GM12801 (cell line): Measurements from ENCODE around the gene RDH5.

Experiments
- CTCF ChIP-seq: IDR thresholded peaks from one replicate; pipeline ENCODE4 v1.5.1; 2011; ENCODE audit warnings: control low read depth; ENCODE audit not compliant: insufficient read length; ENCODE audit errors: extremely low read depth

Gene RDH5

GRCh38 chr12:55696796-55697462 lies 23.3 kb upstream of the RDH5 start:
- no peak for TF ChIP-seq CTCF

- no peak for TF ChIP-seq CTCF
These were observed 22.5 kb upstream of the RDH5 start for GRCh38 chr12:55697686-55698085.

GRCh38 chr12:55698241-55698955 lies 21.8 kb upstream of the RDH5 start:
- TF ChIP-seq CTCF: no peak

GRCh38 chr12:55698965-55699364 lies 21.2 kb upstream of the RDH5 start:
- TF ChIP-seq CTCF: no peak

- TF ChIP-seq CTCF: no peak
These were observed 20.6 kb upstream of the RDH5 start for GRCh38 chr12:55699471-55700055.

- no peak for TF ChIP-seq CTCF
These were observed 19.8 kb upstream of the RDH5 start for GRCh38 chr12:55700255-55701018.

- no peak for TF ChIP-seq CTCF
These were observed 17.3 kb upstream of the RDH5 start for GRCh38 chr12:55702861-55703260.
